ENCODE data around the gene ABCC11. TPM values are rescaled to one million over a fixed set of nuclear protein-coding genes. Genes with fewer than 3 reads are reported as not detected.

The ABCC11 gene
- total RNA-seq, 6 donors from 2014 or later: 0.15 to 0.33 (median 0.21) TPM; not detected in 2

DNA sequence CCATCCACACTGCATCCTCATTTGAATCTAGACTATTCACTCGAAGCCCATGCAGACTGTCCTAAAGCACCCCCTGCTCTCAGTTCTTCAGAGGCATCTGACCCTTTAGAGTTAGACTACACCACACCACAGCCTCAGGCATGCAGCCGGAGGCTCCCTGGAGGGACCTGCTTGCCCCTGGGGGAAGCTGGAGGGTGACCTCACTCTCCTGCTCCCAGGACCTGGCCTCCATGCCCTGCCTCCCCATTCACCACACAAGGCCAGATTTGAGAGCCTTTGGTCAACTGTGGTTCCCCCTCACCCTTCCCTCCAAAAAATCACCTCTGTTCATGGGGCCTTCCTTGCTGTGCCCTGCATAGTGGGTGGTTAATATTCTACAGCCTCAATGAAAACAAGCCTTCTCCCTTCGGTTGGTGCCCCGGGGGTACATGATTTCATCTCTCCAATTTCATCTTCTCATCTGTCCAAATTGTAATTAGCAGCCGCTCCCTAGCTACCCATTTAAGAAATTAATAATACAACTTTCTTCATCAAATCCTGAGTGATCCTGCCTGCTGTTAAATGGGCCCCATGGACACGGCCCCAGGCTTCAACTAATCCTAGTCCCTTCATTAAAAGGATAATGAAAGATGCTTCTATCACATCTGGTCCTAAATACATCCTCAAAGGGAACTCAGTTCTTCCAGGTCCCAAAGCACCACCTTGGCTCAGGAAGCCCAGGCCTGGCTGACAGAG lies 116.0 kb downstream of the ABCC11 start:
- no peak for ATAC-seq (ENCODE audit: low FRiP score in 2 of 2)
- TF ChIP-seq, protein P1, sequence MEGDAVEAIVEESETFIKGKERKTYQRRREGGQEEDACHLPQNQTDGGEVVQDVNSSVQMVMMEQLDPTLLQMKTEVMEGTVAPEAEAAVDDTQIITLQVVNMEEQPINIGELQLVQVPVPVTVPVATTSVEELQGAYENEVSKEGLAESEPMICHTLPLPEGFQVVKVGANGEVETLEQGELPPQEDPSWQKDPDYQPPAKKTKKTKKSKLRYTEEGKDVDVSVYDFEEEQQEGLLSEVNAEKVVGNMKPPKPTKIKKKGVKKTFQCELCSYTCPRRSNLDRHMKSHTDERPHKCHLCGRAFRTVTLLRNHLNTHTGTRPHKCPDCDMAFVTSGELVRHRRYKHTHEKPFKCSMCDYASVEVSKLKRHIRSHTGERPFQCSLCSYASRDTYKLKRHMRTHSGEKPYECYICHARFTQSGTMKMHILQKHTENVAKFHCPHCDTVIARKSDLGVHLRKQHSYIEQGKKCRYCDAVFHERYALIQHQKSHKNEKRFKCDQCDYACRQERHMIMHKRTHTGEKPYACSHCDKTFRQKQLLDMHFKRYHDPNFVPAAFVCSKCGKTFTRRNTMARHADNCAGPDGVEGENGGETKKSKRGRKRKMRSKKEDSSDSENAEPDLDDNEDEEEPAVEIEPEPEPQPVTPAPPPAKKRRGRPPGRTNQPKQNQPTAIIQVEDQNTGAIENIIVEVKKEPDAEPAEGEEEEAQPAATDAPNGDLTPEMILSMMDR (IDR thresholded peaks at IDR 0.05): no peak
- TF ChIP-seq POLR2AphosphoS5 (IDR thresholded peaks at IDR 0.05) (no peak), EP300 (IDR thresholded peaks at IDR 0.05) (no peak), POLR2A (IDR thresholded peaks at IDR 0.05) (no peak)

GRCh38 chr16:48129926-48130325 lies 117.4 kb downstream of the ABCC11 start:
- no peak for ATAC-seq (ENCODE audit: low FRiP score in 2 of 2)
- 60 to 71% methylated on average over 3 of the region's 3 CpGs for WGBS, 2 donors
- Histone ChIP-seq H3K27ac (no peak overlapping the region), H3K4me3 (no peak overlapping the region), H3K9me3 (no peaks in the 10 kb centered on the region), H3K4me1 (peaks cover 0 to 16% (median 2%) of the 10 kb centered on the region in 4 donors), H3K36me3 (no peaks in the 10 kb centered on the region), H3K27me3 (no peaks in the 10 kb centered on the region)
- TF ChIP-seq, protein P1 (IDR thresholded peaks at IDR 0.05): no peak
- TF ChIP-seq EP300 (IDR thresholded peaks at IDR 0.05) (no peak), POLR2AphosphoS5 (IDR thresholded peaks at IDR 0.05) (no peak), POLR2A (IDR thresholded peaks at IDR 0.05) (no peak)
- no peak for DNase-seq

More for the DNA sequence above, 116.0 kb downstream of the ABCC11 start:
- H3K4me3 ChIP-seq: no peak overlapping the region
- no peaks in the 10 kb centered on the region for H3K27me3 ChIP-seq
- H3K27ac ChIP-seq: no peak overlapping the region
- peaks cover 0 to 13% (median 1%) of the 10 kb centered on the region in 4 donors for H3K4me1 ChIP-seq
- no peak for DNase-seq
- H3K9me3 ChIP-seq: no peaks in the 10 kb centered on the region
- whole genome bisulfite sequencing, 2 donors: 90 to 92% methylated on average over 6 of the region's 6 CpGs
- no peaks in the 10 kb centered on the region for H3K36me3 ChIP-seq

GRCh38 chr16:48128769-48129168 lies 118.6 kb downstream of the ABCC11 start:
- Histone ChIP-seq H3K36me3 (no peaks in the 10 kb centered on the region), H3K4me3 (no peak overlapping the region), H3K4me1 (peaks cover 0 to 16% (median 2%) of the 10 kb centered on the region in 4 donors), H3K27me3 (no peaks in the 10 kb centered on the region), H3K9me3 (no peaks in the 10 kb centered on the region), H3K27ac (no peak overlapping the region)
- 43 to 71% methylated on average over 2 of the region's 2 CpGs for WGBS, 2 donors
- ATAC-seq (ENCODE audit: low FRiP score in 2 of 2) (no peak), DNase-seq (no peak)
- TF ChIP-seq POLR2AphosphoS5 (IDR thresholded peaks at IDR 0.05) (no peak), EP300 (IDR thresholded peaks at IDR 0.05) (no peak), POLR2A (IDR thresholded peaks at IDR 0.05) (no peak)
- TF ChIP-seq, protein P1 (IDR thresholded peaks at IDR 0.05): no peak

- ATAC-seq (ENCODE audit: low FRiP score in 2 of 2) (peak; percentile 42 to 85), DNase-seq (peak in 1 of 2 donors; percentile 83)
- peak in 1 of 4 donors; percentile 49 for TF ChIP-seq EP300 (IDR thresholded peaks at IDR 0.05)
- peak in 1 of 4 donors; percentile 11 for TF ChIP-seq POLR2A (IDR thresholded peaks at IDR 0.05)
- TF ChIP-seq, protein P1 (IDR thresholded peaks at IDR 0.05): no peak
- TF ChIP-seq POLR2AphosphoS5 (IDR thresholded peaks at IDR 0.05): peak in 1 of 2 donors; percentile 5
- H3K9me3 ChIP-seq: no peaks in the 10 kb centered on the region
- H3K4me3 ChIP-seq: no peak overlapping the region
- WGBS, 2 donors: 60 to 65% methylated on average over 13 of the region's 13 CpGs
- H3K27ac ChIP-seq: peak overlapping the region in 3 of 4 donors; percentile 67 to 81 (median 72)
- no peaks in the 10 kb centered on the region for H3K27me3 ChIP-seq
- no peaks in the 10 kb centered on the region for H3K36me3 ChIP-seq
- peaks cover 0 to 13% (median 2%) of the 10 kb centered on the region in 4 donors for H3K4me1 ChIP-seq
Observed at GRCh38 chr16:48126801-48127644, 120.3 kb downstream of the ABCC11 start.
